Endodermal cell (in vitro differentiated cells): Measurements from ENCODE around the gene RDM1. TPM values are rescaled to one million over a fixed set of nuclear protein-coding genes. Genes with fewer than 3 reads are reported as not detected.

Experiments
- DNase-seq: peaks from one replicate; pipeline ENCODE4 v3.0.0-alpha.2; 2017
- H3K27ac ChIP-seq: 2 replicates; pipeline ENCODE4 v1.5.1; 2013; ENCODE audit warnings: mild to moderate bottlenecking, low read depth, low read length, moderate library complexity
- H3K27me3 ChIP-seq: 2 replicates; pipeline ENCODE4 v1.6.1; 2013; ENCODE audit warnings: mild to moderate bottlenecking, low read length, moderate library complexity; ENCODE audit not compliant: insufficient read depth, control insufficient read depth, poor library complexity, severe bottlenecking
- H3K36me3 ChIP-seq: 2 replicates; pipeline ENCODE4 v1.7.0; 2013; ENCODE audit warnings: mild to moderate bottlenecking, low read length, moderate library complexity; ENCODE audit not compliant: control insufficient read depth, insufficient read depth
- H3K4me1 ChIP-seq: one replicate; pipeline ENCODE4 v1.7.0; 2013; ENCODE audit warnings: low read length; ENCODE audit not compliant: control insufficient read depth, insufficient read depth
- H3K4me3 ChIP-seq: 2 replicates; pipeline ENCODE4 v1.5.1; 2013; ENCODE audit warnings: mild to moderate bottlenecking, low read length, moderate library complexity
- H3K9ac ChIP-seq: 2 replicates; pipeline ENCODE4 v1.6.1; 2013; ENCODE audit warnings: mild to moderate bottlenecking, low read length, moderate library complexity; ENCODE audit not compliant: poor library complexity, severe bottlenecking; ENCODE audit errors: extremely low read depth
- H3K9me3 ChIP-seq: 2 replicates; pipeline ENCODE4 v1.6.1; 2013; ENCODE audit warnings: mild to moderate bottlenecking, low read length, moderate library complexity; ENCODE audit not compliant: control insufficient read depth
- H3K27ac Mint-ChIP-seq: 2 replicates; pipeline ENCODE4 v1.8.0; 2020; ENCODE audit warnings: mixed read lengths
- H3K27me3 Mint-ChIP-seq: 2 replicates; pipeline ENCODE4 v1.8.0; 2021; ENCODE audit warnings: mild to moderate bottlenecking, mixed read lengths; ENCODE audit not compliant: insufficient read depth
- H3K36me3 Mint-ChIP-seq: 2 replicates; pipeline ENCODE4 v1.8.0; 2020; ENCODE audit warnings: low read depth, mixed read lengths
- H3K4me1 Mint-ChIP-seq: 2 replicates; pipeline ENCODE4 v1.8.0; 2020; ENCODE audit warnings: mixed read lengths
- H3K4me3 Mint-ChIP-seq: 2 replicates; pipeline ENCODE4 v1.8.0; 2020; ENCODE audit warnings: mild to moderate bottlenecking, moderate library complexity, mixed read lengths
- H3K9me3 Mint-ChIP-seq: 2 replicates; pipeline ENCODE4 v1.8.0; 2020; ENCODE audit warnings: mild to moderate bottlenecking, mixed read lengths
- WGBS, 2 experiments: methylation state at CpG; one replicate each; pipeline versions ENCODE4 v1.1.5 to v1.1.7; 2013; ENCODE audit warnings: missing lambda C conversion rate in 2 of 2, mixed read lengths in 1 of 2; ENCODE audit not compliant: insufficient coverage in 1 of 2, insufficient read length in 1 of 2; 5-methylcytosine and 5-hydroxymethylcytosine counted together
- total RNA-seq, 2 donors: library from RNA; stranded (reverse); fragmentation: NEBNext Ultra II Directional in 1 of 2; extraction: Animal tissue kit (Norgen Biotek cat#: 25700) in 1 of 2; gene quantifications; 2 replicates in 1 of 2; 3 replicates in 1 of 2; pipeline ENCODE4 v1.2.1, GENCODE V29; 2021
- TF ChIP-seq, protein P1 (sequence below): fragments of 200-600 bp; sonication (generic); conservative IDR thresholded peaks from 2 replicates; pipeline ENCODE4 v1.5.0; 2021; ENCODE audit warnings: antibody characterized with exemption, mild to moderate bottlenecking

Gene RDM1
- total RNA-seq, 2 donors from 2014 or later = 5.3 to 14.2 TPM

DNA sequence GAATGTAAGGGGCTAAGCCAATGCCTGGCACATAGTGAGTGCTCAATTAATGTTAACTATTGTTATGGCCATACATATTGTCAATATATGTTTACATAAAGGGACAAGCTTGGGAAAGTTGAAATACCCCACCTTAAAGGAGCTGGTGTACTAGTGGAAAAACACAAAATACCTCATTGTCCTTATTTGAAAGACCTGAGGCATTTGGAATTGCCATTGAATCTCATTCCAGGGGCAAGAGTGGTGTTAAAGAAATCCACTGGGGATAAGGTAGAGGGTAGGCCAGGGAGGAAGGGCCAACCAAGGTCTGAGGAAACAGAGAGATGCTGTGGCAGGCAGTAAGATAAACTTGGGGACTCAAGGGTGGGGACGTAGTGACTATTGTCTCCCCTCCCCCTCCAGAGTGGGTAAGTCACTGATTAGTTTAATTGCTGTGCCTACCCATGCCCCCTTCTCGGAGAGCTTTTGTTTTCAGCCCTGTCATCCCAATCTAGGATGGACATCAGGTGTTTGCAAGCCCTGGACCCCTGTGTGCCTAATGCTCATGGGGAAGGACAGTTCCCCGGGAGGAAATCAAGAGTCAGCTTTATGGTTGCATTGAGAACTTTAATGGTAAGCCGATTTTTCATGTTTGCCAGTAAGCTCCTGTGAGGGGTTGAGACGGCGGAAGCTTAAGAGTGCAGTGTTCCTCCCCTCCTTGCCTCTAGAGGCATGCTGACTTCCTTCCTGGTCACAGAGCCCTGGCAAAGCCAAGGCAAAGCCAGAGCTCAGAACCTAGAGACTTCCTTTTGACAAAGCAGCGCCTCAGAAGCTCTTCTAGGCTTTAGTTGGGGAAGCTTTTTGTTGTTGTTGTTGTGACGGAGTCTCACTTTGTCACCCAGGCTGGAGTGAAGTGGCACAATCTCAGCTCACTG is 59.4 kb downstream of the RDM1 start:
- Histone ChIP-seq H3K9ac (no peak overlapping the region), H3K9me3 (no peaks in the 10 kb centered on the region), H3K36me3 (no peaks in the 10 kb centered on the region), H3K4me3 (no peak overlapping the region), H3K4me1 (no peaks in the 10 kb centered on the region), H3K27me3 (no peaks in the 10 kb centered on the region), H3K27ac (no peak overlapping the region)
- peak; percentile 79 for DNase-seq
- TF ChIP-seq, protein P1, sequence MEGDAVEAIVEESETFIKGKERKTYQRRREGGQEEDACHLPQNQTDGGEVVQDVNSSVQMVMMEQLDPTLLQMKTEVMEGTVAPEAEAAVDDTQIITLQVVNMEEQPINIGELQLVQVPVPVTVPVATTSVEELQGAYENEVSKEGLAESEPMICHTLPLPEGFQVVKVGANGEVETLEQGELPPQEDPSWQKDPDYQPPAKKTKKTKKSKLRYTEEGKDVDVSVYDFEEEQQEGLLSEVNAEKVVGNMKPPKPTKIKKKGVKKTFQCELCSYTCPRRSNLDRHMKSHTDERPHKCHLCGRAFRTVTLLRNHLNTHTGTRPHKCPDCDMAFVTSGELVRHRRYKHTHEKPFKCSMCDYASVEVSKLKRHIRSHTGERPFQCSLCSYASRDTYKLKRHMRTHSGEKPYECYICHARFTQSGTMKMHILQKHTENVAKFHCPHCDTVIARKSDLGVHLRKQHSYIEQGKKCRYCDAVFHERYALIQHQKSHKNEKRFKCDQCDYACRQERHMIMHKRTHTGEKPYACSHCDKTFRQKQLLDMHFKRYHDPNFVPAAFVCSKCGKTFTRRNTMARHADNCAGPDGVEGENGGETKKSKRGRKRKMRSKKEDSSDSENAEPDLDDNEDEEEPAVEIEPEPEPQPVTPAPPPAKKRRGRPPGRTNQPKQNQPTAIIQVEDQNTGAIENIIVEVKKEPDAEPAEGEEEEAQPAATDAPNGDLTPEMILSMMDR = peak; percentile 44
- H3K4me3 Mint-ChIP-seq = no peak overlapping the region
- no peaks in the 10 kb centered on the region for H3K27me3 Mint-ChIP-seq
- WGBS, 2 experiments = 86 to 91% methylated on average over 6 to 8 of the region's 8 CpGs
- no peak overlapping the region for H3K27ac Mint-ChIP-seq
- H3K36me3 Mint-ChIP-seq = no peaks in the 10 kb centered on the region
- no peaks in the 10 kb centered on the region for H3K9me3 Mint-ChIP-seq
- peaks cover 4% of the 10 kb centered on the region for H3K4me1 Mint-ChIP-seq

DNA sequence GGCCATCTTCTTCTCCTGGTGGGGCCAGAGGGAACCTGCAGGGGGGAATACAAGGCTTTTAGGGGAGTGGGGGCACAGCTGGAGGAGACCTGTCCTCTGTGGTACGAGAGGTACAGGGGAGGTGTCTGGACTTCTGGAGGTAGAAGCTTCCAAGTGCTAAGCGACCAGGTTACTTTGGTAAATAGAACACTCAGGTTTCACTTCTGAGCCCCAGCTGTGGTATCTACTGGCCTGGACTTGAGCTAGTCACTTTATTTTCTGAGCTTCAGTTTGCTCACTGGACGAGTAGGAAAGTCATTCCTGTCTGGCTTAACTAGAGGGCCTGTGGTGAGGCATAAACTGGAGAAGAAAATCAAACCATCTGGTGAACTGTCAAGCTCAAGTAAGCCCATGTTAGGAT is 61.8 kb downstream of the RDM1 start, which contains the start of gene HEATR9:
Gene HEATR9 (minus strand): TSS at position 155 of the 400 bp plus-strand sequence. CDS start 149 bp downstream, at position 6.
- no peak for DNase-seq
- no peak within 1 kb of the TSS for H3K27ac Mint-ChIP-seq
- Histone ChIP-seq H3K9me3 (no peaks in the 10 kb centered on the region), H3K27ac (no peak within 1 kb of the TSS), H3K4me3 (no peak within 1 kb of the TSS), H3K36me3 (no peaks in the 10 kb centered on the region), H3K27me3 (no peaks in the 10 kb centered on the region), H3K9ac (no peak within 1 kb of the TSS), H3K4me1 (no peaks in the 10 kb centered on the region)
- peaks cover 6% of the 10 kb centered on the region for H3K4me1 Mint-ChIP-seq
- no peaks in the 10 kb centered on the region for H3K36me3 Mint-ChIP-seq
- no peaks in the 10 kb centered on the region for H3K9me3 Mint-ChIP-seq
- H3K4me3 Mint-ChIP-seq = no peak within 1 kb of the TSS
- no peaks in the 10 kb centered on the region for H3K27me3 Mint-ChIP-seq
- WGBS, 2 experiments = 77 to 87% methylated on average over 1 to 3 of the region's 3 CpGs
- TF ChIP-seq, protein P1 = no peak

Other genes with a start within 250 kb of the RDM1 start
- 10 to 100 TPM; 28.6 to 31.9 TPM for gene RASL10B, start 199.1 kb downstream of the RDM1 start, total RNA-seq
- gene GAS2L2, start 177.5 kb downstream of the RDM1 start, total RNA-seq = under 1 TPM in 1 of 2 donors, not detected in 1; 0.09 TPM
- gene C17orf50, start 169.9 kb downstream of the RDM1 start, total RNA-seq = not detected
- not detected for gene MMP28, start 135.1 kb downstream of the RDM1 start, total RNA-seq
- 100 to 1,000 TPM; 230 to 247 TPM for gene TAF15, start 121.3 kb downstream of the RDM1 start, total RNA-seq
- not detected for gene HEATR9, start 61.9 kb downstream of the RDM1 start, total RNA-seq
- gene CCL5, start 50.4 kb downstream of the RDM1 start, total RNA-seq = not detected
- gene LYZL6, start 12.9 kb upstream of the RDM1 start, total RNA-seq = not detected
- not detected for gene CCL16, start 50.7 kb upstream of the RDM1 start, total RNA-seq
- gene CCL14, start 56.0 kb upstream of the RDM1 start, total RNA-seq = not detected
- not detected for gene CCL15, start 70.8 kb upstream of the RDM1 start, total RNA-seq
- not detected for gene CCL23, start 87.2 kb upstream of the RDM1 start, total RNA-seq
- gene CCL18, start 133.5 kb upstream of the RDM1 start, total RNA-seq = not detected
- gene CCL3, start 159.4 kb upstream of the RDM1 start, total RNA-seq = not detected
- not detected for gene CCL4, start 173.1 kb upstream of the RDM1 start, total RNA-seq
- 10 to 100 TPM; 13.1 to 18.4 TPM for gene TBC1D3B, start 245.9 kb upstream of the RDM1 start, total RNA-seq